Germinal center (tissue), 1 donor: ENCODE data around the gene CHCHD3.

Experiments
- DNase-seq: peaks from one replicate; pipeline ENCODE4 v3.0.0; 2012; ENCODE audit warnings: mixed read lengths, low spot score

CHCHD3 gene

GRCh38 chr7:132810561-132810960 is 271.3 kb downstream of the CHCHD3 start:
- no peak for DNase-seq

- DNase-seq: no peak
Measured at GRCh38 chr7:132806834-132807233, 275.1 kb downstream of the CHCHD3 start.

- no peak for DNase-seq
Measured at GRCh38 chr7:132805766-132806165, 276.1 kb downstream of the CHCHD3 start.

GRCh38 chr7:132804849-132805485 is 276.9 kb downstream of the CHCHD3 start:
- no peak for DNase-seq

GRCh38 chr7:132800522-132800921 is 281.4 kb downstream of the CHCHD3 start:
- no peak for DNase-seq

- DNase-seq: no peak
Measured at GRCh38 chr7:132799081-132799413, 282.8 kb downstream of the CHCHD3 start.

GRCh38 chr7:132797152-132797551 is 284.7 kb downstream of the CHCHD3 start:
- DNase-seq: no peak

GRCh38 chr7:132793474-132793873 is 288.4 kb downstream of the CHCHD3 start:
- DNase-seq: no peak

GRCh38 chr7:132791036-132791435 is 290.9 kb downstream of the CHCHD3 start:
- no peak for DNase-seq

GRCh38 chr7:132790104-132790503 is 291.8 kb downstream of the CHCHD3 start:
- no peak for DNase-seq

- DNase-seq: no peak
Measured at GRCh38 chr7:132789281-132789680, 292.6 kb downstream of the CHCHD3 start.

GRCh38 chr7:132785870-132786269 is 296.0 kb downstream of the CHCHD3 start:
- no peak for DNase-seq

- no peak for DNase-seq
Measured at GRCh38 chr7:132784406-132784805, 297.5 kb downstream of the CHCHD3 start.

- DNase-seq: no peak
Measured at GRCh38 chr7:132783824-132784223, 298.1 kb downstream of the CHCHD3 start.

- DNase-seq: no peak
Measured at GRCh38 chr7:132782777-132783640, 298.9 kb downstream of the CHCHD3 start.

GRCh38 chr7:132780822-132781221 is 301.1 kb downstream of the CHCHD3 start:
- DNase-seq: no peak

- DNase-seq: no peak
Measured at GRCh38 chr7:132779164-132779563, 302.7 kb downstream of the CHCHD3 start.

GRCh38 chr7:132778761-132779160 is 303.1 kb downstream of the CHCHD3 start:
- no peak for DNase-seq

- DNase-seq: no peak
Measured at GRCh38 chr7:132777956-132778355, 303.9 kb downstream of the CHCHD3 start.

- no peak for DNase-seq
Measured at GRCh38 chr7:132777414-132777813, 304.5 kb downstream of the CHCHD3 start.

- no peak for DNase-seq
Measured at GRCh38 chr7:132776048-132776620, 305.8 kb downstream of the CHCHD3 start.

GRCh38 chr7:132773527-132773956 is 308.3 kb downstream of the CHCHD3 start:
- DNase-seq: no peak

GRCh38 chr7:132771301-132771730 is 310.6 kb downstream of the CHCHD3 start:
- peak; percentile 33 for DNase-seq
